ENCODE results near the gene EBF4. TPM values are rescaled to one million over a fixed set of nuclear protein-coding genes. Genes with fewer than 3 reads are reported as not detected.
A peak's percentile ranks its signal among the peaks of the same experiment; 100 is the strongest.

The EBF4 gene
- total and polyA plus RNA-seq, 2 of the 8 experiments (the other 6 are each of a cell fraction or from before 2014, with no cell fraction given), result 1.2 to 2.9 TPM

GRCh38 chr20:2753461-2754040 is 61.0 kb downstream of the EBF4 start:
- no peak overlapping the region for H2AFZ ChIP-seq (ENCODE audit: low read length)
- H2AK5ac ChIP-seq (ENCODE audit: low read depth, low read length), result no peak overlapping the region
- H3K4ac ChIP-seq (replicated peaks; ENCODE audit: insufficient read length, low read depth, low read length), result no peak overlapping the region
- no peak overlapping the region for H4K91ac ChIP-seq (replicated peaks; ENCODE audit: insufficient read length, low read length)
- 88% methylated on average over 6 of the region's 6 CpGs; no CpG with 5 or more reads in 1 of the 2 experiments for WGBS, 2 experiments (ENCODE audit: extremely low coverage in 1 of 2, insufficient coverage in 1 of 2, insufficient read length in 1 of 2, insufficient replicate concordance in 2 of 2, low coverage in 1 of 2, low lambda C conversion rate in 2 of 2, missing lambda C conversion rate in 1 of 2)
- H4K20me1 ChIP-seq (replicated peaks in 1 of 2; ENCODE audit: control insufficient read depth in 1 of 2, insufficient read depth in 2 of 2, low read length in 2 of 2), result peaks cover 2% of the 10 kb centered on the region in 2 experiments
- H3K27me3 ChIP-seq (replicated peaks in 1 of 4; ENCODE audit: control insufficient read depth in 3 of 4, extremely low read depth in 1 of 4, insufficient read depth in 3 of 4, low read length in 3 of 4), result peaks cover 37 to 57% (median 54%) of the 10 kb centered on the region in 4 experiments
- H3K79me2 ChIP-seq (ENCODE audit: control insufficient read depth in 1 of 2, insufficient read depth in 2 of 2, low read length in 2 of 2), result no peaks in the 10 kb centered on the region
- H2BK120ac ChIP-seq (replicated peaks; ENCODE audit: low read depth, low read length), result no peak overlapping the region
- ChIA-PET POLR2A (ENCODE audit: partially characterized antibody) (interaction anchor here (1.1 kb wide), 3 partner anchors 65 to 292 kb away, joined by 3 to 5 read pairs (median 4); partner anchors contain the start of gene MRPS26), CTCF (ENCODE audit: partially characterized antibody) (interaction anchor here (0.6 to 9.0 kb wide), 38 partner anchors 8 to 247 kb away, joined by 3 to 151 read pairs (median 5); partner anchors contain the start of genes C20orf141, CPXM1, EBF4 and PCED1A)
- H3K9ac ChIP-seq (replicated peaks in 1 of 4; ENCODE audit: extremely low read depth in 1 of 4, low read depth in 3 of 4, low read length in 3 of 4), result no peak overlapping the region
- peaks cover 0 to 3% (median 0%) of the 10 kb centered on the region in 4 experiments; a peak in 1 of 8 replicates for H3K36me3 ChIP-seq (ENCODE audit: control insufficient read depth in 2 of 4, insufficient read depth in 4 of 4, low read length in 3 of 4)
- H3K79me1 ChIP-seq (ENCODE audit: low read depth, low read length), result no peaks in the 10 kb centered on the region
- H3K27ac ChIP-seq (ENCODE audit: low read depth, low read length), result no peak overlapping the region
- no peak overlapping the region for H4K5ac ChIP-seq (ENCODE audit: insufficient read length, low read depth, low read length)
- H2BK12ac ChIP-seq (ENCODE audit: low read depth, low read length), result no peak overlapping the region
- peak overlapping the region in 1 of 2 experiments; percentile 78; a peak in 1 of 4 replicates for H3K4me2 ChIP-seq (ENCODE audit: insufficient read depth in 1 of 2, low read depth in 2 of 2, low read length in 2 of 2)
- H2BK20ac ChIP-seq (ENCODE audit: low read length), result no peak overlapping the region
- H2BK15ac ChIP-seq (ENCODE audit: low read length), result no peak overlapping the region
- H3K23ac ChIP-seq (ENCODE audit: insufficient read length), result no peak overlapping the region
- H3K18ac ChIP-seq (ENCODE audit: extremely low read depth, low read length), result no peak overlapping the region
- H3K14ac ChIP-seq (ENCODE audit: insufficient read length), result no peak overlapping the region
- DNase-seq (ENCODE audit: low read depth in 1 of 2, low spot score in 2 of 2) (no peak), FAIRE-seq (no peak)
- peaks cover 20% of the 10 kb centered on the region; the same call in 1 of the 2 replicates for H3K23me2 ChIP-seq (ENCODE audit: low read depth, low read length)
- H3K4me1 ChIP-seq (replicated peaks in 1 of 4; ENCODE audit: control insufficient read depth in 3 of 4, insufficient read depth in 4 of 4, low read length in 3 of 4), result peaks cover 0 to 31% (median 19%) of the 10 kb centered on the region in 4 experiments; a peak in 6 of 7 replicates
- no peak overlapping the region for H3K56ac ChIP-seq (replicated peaks; ENCODE audit: insufficient read length, low read depth, low read length)
- H4K8ac ChIP-seq (ENCODE audit: extremely low read depth, insufficient read depth, low read length), result no peak overlapping the region
- no peak overlapping the region for H3K4me3 ChIP-seq (ENCODE audit: extremely low read depth in 1 of 4, insufficient read depth in 2 of 4, low read depth in 3 of 4, low read length in 4 of 4)
- H2BK5ac ChIP-seq (ENCODE audit: low read depth, low read length), result no peak overlapping the region
- H3K9me3 ChIP-seq (ENCODE audit: insufficient read depth in 2 of 2, low read depth in 1 of 2, low read length in 1 of 2), result no peaks in the 10 kb centered on the region
- TF ChIP-seq PHF8 (conservative IDR thresholded peaks at IDR 0.05; ENCODE audit: low read depth, low read length), result no peak
- TF ChIP-seq SIRT6 (IDR thresholded peaks at IDR 0.05; ENCODE audit: low read length), result no peak
- TF ChIP-seq TEAD4 (IDR thresholded peaks at IDR 0.05; ENCODE audit: low read depth, low read length), result no peak
- no peak for TF ChIP-seq GABPA (IDR thresholded peaks at IDR 0.05; ENCODE audit: borderline replicate concordance, insufficient read depth, low read length)
- no peak for TF ChIP-seq RNF2 (IDR thresholded peaks at IDR 0.05; ENCODE audit: borderline replicate concordance, low read depth, low read length, missing control alignments, poor library complexity, severe bottlenecking)
- TF ChIP-seq MAFK (IDR thresholded peaks at IDR 0.05; ENCODE audit: low read depth, low read length), result no peak
- no peak for TF ChIP-seq SUZ12 (IDR thresholded peaks at IDR 0.05; ENCODE audit: low read length)
- TF ChIP-seq HDAC6 (IDR thresholded peaks at IDR 0.05; ENCODE audit: low read depth, low read length), result no peak
- TF ChIP-seq KDM1A (IDR thresholded peaks at IDR 0.05; ENCODE audit: borderline replicate concordance, low read length), result no peak
- no peak for TF ChIP-seq E2F6 (IDR thresholded peaks at IDR 0.05)
- TF ChIP-seq SP1 (IDR thresholded peaks at IDR 0.05; ENCODE audit: low read depth, low read length), result no peak

Measured in H1 (cell line).